Measurements from ENCODE around the gene NECAB3. TPM values are rescaled to one million over a fixed set of nuclear protein-coding genes. Genes with fewer than 3 reads are reported as not detected.
"Not testable (repeated sequence)": the region's sequence is repeated elsewhere in the genome, so short reads cannot be mapped to it uniquely, and the experiment has no call there.

The NECAB3 gene
- total and polyA plus RNA-seq, 7 donors, result 27.1 to 50.1 (median 44.6) TPM

GRCh38 chr20:33640287-33640686 is 33.9 kb downstream of the NECAB3 start:
- 89 to 90% methylated on average over 13 of the region's 13 CpGs for WGBS, 2 donors
- no peak for TF ChIP-seq EP300 (IDR thresholded peaks at IDR 0.05)
- no peak for TF ChIP-seq POLR2A (IDR thresholded peaks at IDR 0.05)
- TF ChIP-seq CTCF (IDR thresholded peaks at IDR 0.05), result no peak
- no peak for TF ChIP-seq POLR2AphosphoS5 (IDR thresholded peaks at IDR 0.05)
- intact Hi-C loops (cut with DNase I), result no loop called here
- H3K4me1 ChIP-seq, result no peaks in the 10 kb centered on the region
- peaks cover 19 to 98% (median 38%) of the 10 kb centered on the region in 4 donors for H3K36me3 ChIP-seq
- no peaks in the 10 kb centered on the region for H3K9me3 ChIP-seq
- H3K27me3 ChIP-seq, result no peaks in the 10 kb centered on the region
- no peak for DNase-seq
- H3K4me3 ChIP-seq, result no peak overlapping the region
- no peak overlapping the region for H3K27ac ChIP-seq

- H3K4me3 ChIP-seq, result no peak overlapping the region
- 93% methylated on average over 1 of the region's 1 CpG for WGBS, 2 donors
- H3K27me3 ChIP-seq, result no peaks in the 10 kb centered on the region
- H3K36me3 ChIP-seq, result peaks cover 4 to 94% (median 36%) of the 10 kb centered on the region in 4 donors
- DNase-seq, result no peak
- intact Hi-C loops (cut with DNase I), result no loop called here
- H3K27ac ChIP-seq, result no peak overlapping the region
- H3K4me1 ChIP-seq, result no peaks in the 10 kb centered on the region
- TF ChIP-seq EP300 (IDR thresholded peaks at IDR 0.05) (no peak), POLR2A (IDR thresholded peaks at IDR 0.05) (no peak), POLR2AphosphoS5 (IDR thresholded peaks at IDR 0.05) (no peak), CTCF (IDR thresholded peaks at IDR 0.05) (no peak)
- no peaks in the 10 kb centered on the region for H3K9me3 ChIP-seq
These were observed 37.5 kb downstream of the NECAB3 start for GRCh38 chr20:33636776-33637175.

GRCh38 chr20:33635341-33635740 is 38.9 kb downstream of the NECAB3 start:
- H3K9me3 ChIP-seq, result no peaks in the 10 kb centered on the region
- peaks cover 8 to 92% (median 31%) of the 10 kb centered on the region in 4 donors for H3K36me3 ChIP-seq
- TF ChIP-seq POLR2A (IDR thresholded peaks at IDR 0.05) (no peak), POLR2AphosphoS5 (IDR thresholded peaks at IDR 0.05) (no peak), CTCF (IDR thresholded peaks at IDR 0.05) (no peak), EP300 (IDR thresholded peaks at IDR 0.05) (no peak)

GRCh38 chr20:33631910-33632309 is 42.3 kb downstream of the NECAB3 start:
- H3K27me3 ChIP-seq; H3K4me3 ChIP-seq; H3K27ac ChIP-seq; H3K4me1 ChIP-seq; H3K9me3 ChIP-seq; DNase-seq; intact Hi-C loops (cut with DNase I): not testable (repeated sequence)
- WGBS, 2 donors, result 92 to 93% methylated on average over 4 of the region's 4 CpGs
- peaks cover 4 to 90% (median 24%) of the 10 kb centered on the region in 4 donors for H3K36me3 ChIP-seq

More at GRCh38 chr20:33635341-33635740, 38.9 kb downstream of the NECAB3 start:
- WGBS, 2 donors, result 98% methylated on average over 3 of the region's 3 CpGs
- DNase-seq, result no peak
- Histone ChIP-seq H3K4me3 (no peak overlapping the region), H3K27ac (no peak overlapping the region), H3K27me3 (no peaks in the 10 kb centered on the region), H3K4me1 (no peaks in the 10 kb centered on the region)
- intact Hi-C loops (cut with DNase I), result no loop called here

GRCh38 chr20:33630507-33630906 is 43.7 kb downstream of the NECAB3 start:
- H3K36me3 ChIP-seq, result peaks cover 4 to 89% (median 19%) of the 10 kb centered on the region in 4 donors
- TF ChIP-seq CTCF (IDR thresholded peaks at IDR 0.05), result no peak
- no peak for TF ChIP-seq POLR2A (IDR thresholded peaks at IDR 0.05)
- TF ChIP-seq EP300 (IDR thresholded peaks at IDR 0.05), result no peak
- no peak for TF ChIP-seq POLR2AphosphoS5 (IDR thresholded peaks at IDR 0.05)

More at GRCh38 chr20:33630507-33630906, 43.7 kb downstream of the NECAB3 start:
- 96 to 97% methylated on average over 4 of the region's 4 CpGs for WGBS, 2 donors
- H3K27me3 ChIP-seq, result no peaks in the 10 kb centered on the region
- H3K4me1 ChIP-seq, result no peaks in the 10 kb centered on the region
- H3K27ac ChIP-seq, result no peak overlapping the region
- no peak overlapping the region for H3K4me3 ChIP-seq
- DNase-seq, result no peak
- intact Hi-C loops (cut with DNase I), result no loop called here
- H3K9me3 ChIP-seq, result no peaks in the 10 kb centered on the region
